SU-DHL-6 (cell line): ENCODE data around the gene ACER1.

Experiments used
- H2AFZ ChIP-seq: fragments of 200-600 bp; sonication (generic); 2 replicates; pipeline ENCODE4 v1.6.1; 2014; ENCODE audit warnings: low read depth, mild to moderate bottlenecking, moderate library complexity, mixed read lengths, antibody characterized with exemption, low read length; ENCODE audit not compliant: severe bottlenecking
- H3F3A ChIP-seq: fragments of 200-600 bp; shearing (Covaris generic); 2 replicates; pipeline ENCODE4 v1.6.0; 2016; ENCODE audit warnings: antibody characterized with exemption, mild to moderate bottlenecking; ENCODE audit not compliant: insufficient read depth
- H3K27ac ChIP-seq: fragments of 200-600 bp; sonication (generic); 2 replicates; pipeline ENCODE4 v1.5.1; 2016; ENCODE audit warnings: low read depth, mild to moderate bottlenecking, low read length, moderate library complexity, mixed read lengths
- H3K27me3 ChIP-seq: fragments of 200-600 bp; sonication (generic), shearing (Covaris generic); 2 replicates; pipeline ENCODE4 v1.6.0; 2014; ENCODE audit warnings: mild to moderate bottlenecking, low read length
- H3K36me3 ChIP-seq: fragments of 200-600 bp; sonication (generic); 2 replicates; pipeline ENCODE4 v1.6.1; 2014; ENCODE audit warnings: mild to moderate bottlenecking, low read length, mixed read lengths
- H3K4me2 ChIP-seq: fragments of 300-600, 200-600 bp; shearing (Covaris generic), sonication (generic); 2 replicates; pipeline ENCODE4 v1.6.0; 2014; ENCODE audit warnings: low read length, low read depth, mild to moderate bottlenecking; ENCODE audit not compliant: poor library complexity, severe bottlenecking
- H3K4me3 ChIP-seq: fragments of 200-600 bp; sonication (generic); 2 replicates; pipeline ENCODE4 v1.5.1; 2014; ENCODE audit warnings: antibody characterized with exemption, low read length, mild to moderate bottlenecking, mixed read lengths; ENCODE audit not compliant: insufficient read depth, poor library complexity, severe bottlenecking
- H3K79me2 ChIP-seq: fragments of 200-600 bp; sonication (generic); 2 replicates; pipeline ENCODE4 v1.6.1; 2014; ENCODE audit warnings: mild to moderate bottlenecking, low read length, moderate library complexity; ENCODE audit not compliant: insufficient read depth
- H3K9ac ChIP-seq: fragments of 200-600 bp; sonication (generic); 2 replicates; pipeline ENCODE4 v1.7.0; 2014; ENCODE audit warnings: mild to moderate bottlenecking, low read length
- H3K9me2 ChIP-seq: fragments of 200-600 bp; sonication (generic); replicated peaks from 2 replicates; pipeline ENCODE4 v1.6.1; 2014; ENCODE audit warnings: low read length; ENCODE audit not compliant: insufficient read depth
- H3K9me3 ChIP-seq: fragments of 200-600 bp; sonication (generic); 2 replicates; pipeline ENCODE4 v1.6.1; 2014; ENCODE audit warnings: low read length, mixed read lengths; ENCODE audit not compliant: insufficient read depth
- H4K20me1 ChIP-seq: fragments of 200-600 bp; sonication (generic); 2 replicates; pipeline ENCODE4 v1.6.1; 2014; ENCODE audit warnings: low read depth, mild to moderate bottlenecking, antibody characterized with exemption, low read length, moderate library complexity, mixed read lengths
- EZH2phosphoT487 ChIP-seq: fragments of 200-600 bp; sonication (generic), shearing (Covaris generic); conservative IDR thresholded peaks from 2 replicates; pipeline ENCODE4 v1.6.1; 2018; ENCODE audit warnings: mild to moderate bottlenecking, antibody characterized with exemption, low read length, moderate library complexity, mixed read lengths
- TF ChIP-seq, protein P1 (sequence below): fragments of 200-600 bp; sonication (generic); IDR thresholded peaks from one replicate; pipeline ENCODE4 v1.5.1; 2017; ENCODE audit warnings: antibody characterized with exemption, mild to moderate bottlenecking, low read length, moderate library complexity; ENCODE audit not compliant: insufficient read depth, poor library complexity, severe bottlenecking

The ACER1 gene

GRCh38 chr19:6325614-6326013 is 7.8 kb downstream of the ACER1 start:
- H3K9ac ChIP-seq: no peak overlapping the region
- no peaks in the 10 kb centered on the region for H3K36me3 ChIP-seq
- TF ChIP-seq, protein P1, sequence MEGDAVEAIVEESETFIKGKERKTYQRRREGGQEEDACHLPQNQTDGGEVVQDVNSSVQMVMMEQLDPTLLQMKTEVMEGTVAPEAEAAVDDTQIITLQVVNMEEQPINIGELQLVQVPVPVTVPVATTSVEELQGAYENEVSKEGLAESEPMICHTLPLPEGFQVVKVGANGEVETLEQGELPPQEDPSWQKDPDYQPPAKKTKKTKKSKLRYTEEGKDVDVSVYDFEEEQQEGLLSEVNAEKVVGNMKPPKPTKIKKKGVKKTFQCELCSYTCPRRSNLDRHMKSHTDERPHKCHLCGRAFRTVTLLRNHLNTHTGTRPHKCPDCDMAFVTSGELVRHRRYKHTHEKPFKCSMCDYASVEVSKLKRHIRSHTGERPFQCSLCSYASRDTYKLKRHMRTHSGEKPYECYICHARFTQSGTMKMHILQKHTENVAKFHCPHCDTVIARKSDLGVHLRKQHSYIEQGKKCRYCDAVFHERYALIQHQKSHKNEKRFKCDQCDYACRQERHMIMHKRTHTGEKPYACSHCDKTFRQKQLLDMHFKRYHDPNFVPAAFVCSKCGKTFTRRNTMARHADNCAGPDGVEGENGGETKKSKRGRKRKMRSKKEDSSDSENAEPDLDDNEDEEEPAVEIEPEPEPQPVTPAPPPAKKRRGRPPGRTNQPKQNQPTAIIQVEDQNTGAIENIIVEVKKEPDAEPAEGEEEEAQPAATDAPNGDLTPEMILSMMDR: no peak
- no peak for TF ChIP-seq EZH2phosphoT487
- no peaks in the 10 kb centered on the region for H3K9me3 ChIP-seq
- H3K79me2 ChIP-seq: no peaks in the 10 kb centered on the region
- no peak overlapping the region for H3K4me2 ChIP-seq
- no peak overlapping the region for H3K4me3 ChIP-seq
- H4K20me1 ChIP-seq: no peaks in the 10 kb centered on the region
- no peak overlapping the region for H2AFZ ChIP-seq
- H3K27ac ChIP-seq: no peak overlapping the region
- H3K27me3 ChIP-seq: no peaks in the 10 kb centered on the region
- no peaks in the 10 kb centered on the region for H3F3A ChIP-seq
- H3K9me2 ChIP-seq: no peaks in the 10 kb centered on the region

DNA sequence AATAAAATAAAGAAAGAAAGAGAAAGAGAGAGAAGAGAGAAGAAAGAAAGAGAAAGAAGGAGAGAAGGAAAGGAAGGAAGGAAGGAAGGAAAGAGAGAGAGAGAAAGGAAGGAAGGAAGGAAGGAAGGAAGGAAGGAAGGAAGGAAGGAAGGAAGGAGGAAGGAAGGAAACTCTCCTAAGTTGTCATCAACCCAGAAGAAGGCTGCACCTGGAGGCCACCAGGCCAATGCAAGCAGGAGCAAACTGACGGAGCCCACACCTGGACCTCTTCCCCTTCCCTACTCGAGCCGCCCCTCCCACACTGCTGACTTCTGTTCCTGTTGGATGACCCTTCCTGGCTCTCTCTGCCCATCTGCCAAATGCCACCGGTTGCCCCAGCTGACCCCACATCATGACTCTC is 8.7 kb downstream of the ACER1 start:
- H3K27ac ChIP-seq: no peak overlapping the region
- no peak overlapping the region for H3K4me3 ChIP-seq
- H3K27me3 ChIP-seq: no peaks in the 10 kb centered on the region
- no peaks in the 10 kb centered on the region for H3F3A ChIP-seq
- TF ChIP-seq, protein P1: no peak
- no peak for TF ChIP-seq EZH2phosphoT487
- no peaks in the 10 kb centered on the region for H3K9me3 ChIP-seq
- H3K36me3 ChIP-seq: no peaks in the 10 kb centered on the region
- H4K20me1 ChIP-seq: no peaks in the 10 kb centered on the region
- no peaks in the 10 kb centered on the region for H3K79me2 ChIP-seq
- no peaks in the 10 kb centered on the region for H3K9me2 ChIP-seq
- no peak overlapping the region for H3K9ac ChIP-seq
- no peak overlapping the region for H3K4me2 ChIP-seq
- H2AFZ ChIP-seq: no peak overlapping the region

- Histone ChIP-seq H3K79me2 (no peaks in the 10 kb centered on the region), H2AFZ (no peak overlapping the region), H3K9me3 (no peaks in the 10 kb centered on the region), H3K9me2 (no peaks in the 10 kb centered on the region), H3K27me3 (no peaks in the 10 kb centered on the region), H3K4me3 (no peak overlapping the region), H3K9ac (no peak overlapping the region), H3K36me3 (no peaks in the 10 kb centered on the region), H4K20me1 (no peaks in the 10 kb centered on the region), H3K4me2 (no peak overlapping the region), H3K27ac (no peak overlapping the region), H3F3A (no peaks in the 10 kb centered on the region)
- TF ChIP-seq, protein P1: no peak
- TF ChIP-seq EZH2phosphoT487: no peak
Measured at GRCh38 chr19:6322284-6322683, 11.1 kb downstream of the ACER1 start.
